ENCODE results near the gene PRKCA.

PRKCA gene

GRCh38 chr17:66810951-66811682 lies 508.7 kb downstream of the PRKCA start:
- no peak for DNase-seq (ENCODE audit: low read depth)

- no peak for DNase-seq (ENCODE audit: low read depth)
Observed at GRCh38 chr17:66811683-66812054, 509.3 kb downstream of the PRKCA start.

- DNase-seq (ENCODE audit: low read depth), result no peak
Observed at GRCh38 chr17:66812571-66812970, 510.2 kb downstream of the PRKCA start.

- no peak for DNase-seq (ENCODE audit: low read depth)
Observed at GRCh38 chr17:66813296-66813695, 510.9 kb downstream of the PRKCA start.

GRCh38 chr17:66814026-66814425 lies 511.6 kb downstream of the PRKCA start:
- no peak for DNase-seq (ENCODE audit: low read depth)

GRCh38 chr17:66814570-66814969 lies 512.2 kb downstream of the PRKCA start:
- DNase-seq (ENCODE audit: low read depth), result no peak

- no peak for DNase-seq (ENCODE audit: low read depth)
Observed at GRCh38 chr17:66817750-66818149, 515.3 kb downstream of the PRKCA start.

- DNase-seq (ENCODE audit: low read depth), result no peak
Observed at GRCh38 chr17:66819466-66819865, 517.1 kb downstream of the PRKCA start.

- DNase-seq (ENCODE audit: low read depth), result peak; percentile 4
Observed at GRCh38 chr17:66822009-66822408, 519.6 kb downstream of the PRKCA start.

GRCh38 chr17:66826856-66827255 lies 524.4 kb downstream of the PRKCA start:
- no peak for DNase-seq (ENCODE audit: low read depth)

- DNase-seq (ENCODE audit: low read depth), result peak; percentile 34
Observed at GRCh38 chr17:66829386-66829864, 527.0 kb downstream of the PRKCA start.

- DNase-seq (ENCODE audit: low read depth), result no peak
Observed at GRCh38 chr17:66829883-66830282, 527.5 kb downstream of the PRKCA start.

- DNase-seq (ENCODE audit: low read depth), result no peak
Observed at GRCh38 chr17:66830451-66830850, 528.0 kb downstream of the PRKCA start.

- DNase-seq (ENCODE audit: low read depth), result no peak
Observed at GRCh38 chr17:66831383-66832210, 529.2 kb downstream of the PRKCA start.

- DNase-seq (ENCODE audit: low read depth), result no peak
Observed at GRCh38 chr17:66833201-66833600, 530.8 kb downstream of the PRKCA start.

- no peak for DNase-seq (ENCODE audit: low read depth)
Observed at GRCh38 chr17:66834426-66834918, 532.1 kb downstream of the PRKCA start.

- DNase-seq (ENCODE audit: low read depth), result no peak
Observed at GRCh38 chr17:66834919-66835454, 532.6 kb downstream of the PRKCA start, which contains the start of gene CACNG5. TSS of gene CACNG5 (plus strand) at chr17:66835117. CDS start at chr17:66877333, 42,216 bp downstream.

GRCh38 chr17:66835476-66835875 lies 533.1 kb downstream of the PRKCA start:
- DNase-seq (ENCODE audit: low read depth), result no peak

GRCh38 chr17:66836063-66837005 lies 533.9 kb downstream of the PRKCA start:
- no peak for DNase-seq (ENCODE audit: low read depth)

GRCh38 chr17:66837226-66837625 lies 534.8 kb downstream of the PRKCA start:
- no peak for DNase-seq (ENCODE audit: low read depth)

GRCh38 chr17:66837885-66838665 lies 535.7 kb downstream of the PRKCA start:
- DNase-seq (ENCODE audit: low read depth), result no peak

Data from GM04504 (cell line).